NCI-H510A treated with DMSO at 0.1 percent for 48 hours (cell line): ENCODE measurements around the gene HMX1.

Experiments
- DNase-seq: peaks from one replicate; lab custom pipeline; 2025; lab: John Stamatoyannopoulos, UW

Gene HMX1

GRCh38 chr4:8871417-8872401, at the start of gene HMX1:
TSS of gene HMX1 (minus strand) at chr4:8871839. CDS start at chr4:8871614, 225 bp downstream.
- no peak for DNase-seq

- no peak for DNase-seq
Observed at GRCh38 chr4:8920969-8921368, 49.3 kb upstream of the HMX1 start.

DNA sequence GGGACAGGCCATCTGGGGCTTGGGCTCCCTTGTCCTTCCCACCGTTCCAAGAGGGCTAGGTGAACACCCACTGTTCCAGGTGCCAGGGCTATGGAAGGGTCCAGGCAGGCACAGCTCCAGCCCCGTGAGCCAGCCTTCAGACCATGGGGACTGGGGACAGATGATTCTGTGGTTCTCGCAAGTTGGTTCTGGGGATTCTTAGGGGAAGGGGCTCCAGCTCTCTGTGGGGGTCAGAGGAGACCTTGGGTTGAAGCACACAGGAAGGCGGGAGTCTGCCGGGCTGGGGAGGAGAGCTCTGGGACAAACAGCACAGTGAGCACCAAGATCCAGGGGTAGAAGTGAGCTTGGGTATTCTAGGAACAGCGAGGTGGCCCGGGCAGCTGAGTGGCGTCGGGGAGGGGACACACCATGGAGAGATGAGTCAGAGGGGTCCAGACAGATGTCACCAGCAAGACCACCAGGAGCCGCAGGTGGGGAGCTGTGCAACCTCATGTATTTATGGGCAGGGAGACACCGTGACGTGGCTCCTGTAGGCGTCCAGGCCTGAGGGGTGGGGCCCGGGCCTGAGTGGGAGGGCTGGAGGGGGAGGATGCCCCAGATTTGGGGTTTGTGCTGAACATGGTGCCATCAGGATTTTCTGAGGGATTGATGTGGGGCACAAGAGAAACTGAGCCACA, 48.8 kb upstream of the HMX1 start:
- DNase-seq: no peak

GRCh38 chr4:8919651-8920288, 48.1 kb upstream of the HMX1 start:
- no peak for DNase-seq

DNA sequence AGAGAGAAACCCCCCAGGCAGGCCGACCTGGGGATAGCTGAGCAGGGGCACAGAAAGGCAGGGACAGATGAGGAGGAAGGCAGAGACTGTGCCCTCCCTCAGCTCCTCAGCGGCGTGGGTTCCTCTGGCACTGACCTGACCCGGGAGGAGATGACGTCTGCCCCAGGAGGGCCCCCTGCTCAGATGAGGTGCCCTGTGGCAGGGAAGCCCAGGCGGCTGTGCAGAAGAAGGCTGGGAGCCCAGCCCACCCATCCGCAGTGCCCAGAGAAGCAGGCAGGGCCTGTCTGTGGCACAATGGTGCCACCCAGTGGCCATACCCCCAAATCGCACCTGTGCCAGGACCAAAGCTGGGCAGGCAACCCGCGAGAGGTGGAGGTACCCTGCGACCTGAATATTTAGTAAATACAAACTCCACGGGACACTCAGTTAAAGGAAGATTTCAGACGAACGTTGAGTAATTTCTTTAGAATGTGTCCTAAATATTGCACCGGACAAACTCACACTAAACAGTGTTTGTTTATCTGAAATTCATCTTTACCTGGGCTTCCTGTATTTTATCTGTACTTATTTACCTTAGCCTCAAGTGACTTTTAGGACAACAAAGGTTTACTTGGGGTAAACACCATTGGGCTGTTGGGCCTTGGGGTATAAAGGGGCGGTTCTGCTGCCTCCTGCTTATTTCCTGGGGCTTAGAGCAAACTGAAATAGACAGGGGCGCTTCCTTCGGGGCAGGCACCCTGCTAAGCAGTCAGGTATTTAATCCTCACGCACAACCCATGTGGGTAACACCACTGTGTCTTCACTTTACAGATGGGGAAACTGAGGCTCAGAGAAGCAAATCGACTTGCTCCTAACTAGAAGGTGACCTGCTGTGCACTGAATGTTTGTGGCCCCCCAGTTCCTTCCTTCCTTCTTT, 46.5 kb upstream of the HMX1 start:
- peak; percentile 3 for DNase-seq

DNA sequence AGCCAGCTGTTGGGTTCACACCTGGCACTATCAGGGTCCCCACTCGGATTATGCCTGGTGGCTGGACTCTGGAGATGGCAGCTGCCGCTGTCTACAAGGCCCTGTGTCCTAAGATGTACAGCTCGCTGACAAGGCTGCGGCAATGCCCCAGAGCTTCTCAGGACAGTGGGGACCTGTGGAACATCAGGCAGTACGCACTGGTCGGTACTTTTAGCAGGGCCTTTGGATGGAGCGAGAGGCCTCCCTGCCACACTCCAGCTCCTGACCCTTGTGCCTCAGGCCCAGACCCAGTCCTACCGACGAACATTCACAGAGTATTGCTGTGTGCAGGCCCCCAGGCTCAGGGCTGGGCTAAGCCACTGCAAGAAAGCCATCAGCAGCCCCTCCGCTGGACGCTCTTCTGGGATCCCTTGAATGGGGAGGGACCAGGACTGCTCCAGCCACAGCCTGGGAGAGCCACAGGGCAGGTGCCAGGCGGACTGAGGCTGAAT, 45.7 kb upstream of the HMX1 start:
- no peak for DNase-seq

- DNase-seq: no peak
Observed at GRCh38 chr4:8916906-8917305, 45.3 kb upstream of the HMX1 start.

DNA sequence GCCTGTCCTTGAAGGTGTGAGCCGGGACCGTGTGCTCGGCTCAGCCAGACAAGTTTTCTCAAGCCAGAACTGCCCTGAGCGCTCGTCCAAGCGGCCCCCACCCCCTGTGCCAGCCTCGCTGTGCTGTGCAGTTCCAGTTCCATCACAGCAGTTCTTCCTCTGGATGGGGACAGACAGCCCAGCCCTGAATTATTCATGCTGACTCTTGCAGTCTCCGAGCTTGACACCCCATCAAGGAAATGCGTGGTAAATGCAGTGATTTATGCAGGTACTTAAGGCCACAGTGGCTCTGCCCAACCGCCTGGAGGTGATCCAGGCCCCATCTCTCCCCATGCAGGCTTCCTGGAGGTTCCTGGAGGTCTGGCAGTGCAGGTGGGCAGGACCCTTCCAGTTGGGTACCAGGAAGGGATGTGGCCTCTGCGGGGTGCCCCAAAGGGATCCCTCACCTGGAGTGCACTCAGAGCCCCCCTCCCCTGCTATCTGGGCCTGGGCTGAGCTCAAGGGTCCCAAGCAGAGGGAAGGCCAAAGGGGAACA, 44.8 kb upstream of the HMX1 start:
- DNase-seq: no peak

- no peak for DNase-seq
Observed at GRCh38 chr4:8915201-8916200, 43.9 kb upstream of the HMX1 start.

GRCh38 chr4:8914461-8915171, 43.0 kb upstream of the HMX1 start:
- no peak for DNase-seq

- DNase-seq: no peak
Observed at GRCh38 chr4:8913858-8914460, 42.3 kb upstream of the HMX1 start.

DNA sequence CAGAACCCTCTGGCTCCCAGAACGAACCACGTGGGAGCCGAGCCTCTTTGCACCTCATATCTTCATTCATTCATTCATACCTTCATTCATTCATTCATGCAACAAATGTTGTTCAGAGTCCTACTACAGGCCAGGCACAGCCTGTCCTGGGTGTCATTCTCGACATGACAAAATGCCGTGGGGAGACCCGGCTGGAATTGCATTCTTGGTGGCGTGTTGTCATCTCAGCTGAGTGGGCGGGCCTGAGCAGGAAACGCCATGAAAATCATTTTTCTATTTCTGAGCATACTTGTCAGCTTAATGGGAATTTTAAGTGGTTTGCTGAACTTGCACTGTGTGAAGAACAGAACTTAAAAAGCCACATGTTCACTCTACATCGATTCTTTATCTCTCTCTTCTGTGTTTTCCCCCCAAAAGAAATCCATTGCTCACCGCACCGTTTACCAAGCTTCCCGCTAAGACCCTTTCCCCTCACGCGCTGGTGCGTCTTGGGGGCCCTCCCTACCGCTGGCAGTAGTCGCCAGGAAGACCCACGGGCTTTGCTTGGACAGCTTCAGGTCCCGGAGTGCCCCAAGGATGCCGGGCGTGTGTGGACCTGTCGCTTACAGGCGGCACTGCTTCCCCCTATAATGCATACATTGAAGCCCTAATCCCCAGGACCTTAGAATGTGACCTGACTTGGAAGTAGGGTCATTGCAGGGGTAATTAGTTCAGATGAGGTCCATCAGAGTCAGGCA, 41.6 kb upstream of the HMX1 start:
- DNase-seq: no peak

- no peak for DNase-seq
Observed at GRCh38 chr4:8912506-8912905, 40.9 kb upstream of the HMX1 start.

DNA sequence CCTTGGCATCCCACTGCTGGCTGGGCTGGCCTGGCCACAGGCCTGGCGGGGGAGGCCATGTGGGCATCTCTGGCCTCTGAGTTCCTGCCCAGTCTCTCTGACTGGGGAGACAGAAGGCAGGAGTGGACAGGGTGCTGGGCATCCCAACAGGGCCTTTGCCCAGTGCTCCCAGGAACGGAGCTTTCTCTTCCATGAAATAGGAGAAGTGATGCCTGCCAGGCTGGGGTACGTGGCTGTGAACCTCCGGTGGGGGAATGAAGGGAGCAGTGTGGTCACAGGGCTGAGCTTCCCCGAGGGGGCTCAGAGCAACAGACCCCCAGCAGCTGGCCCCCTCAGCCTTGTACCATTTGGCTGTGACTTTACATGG, 40.4 kb upstream of the HMX1 start:
- no peak for DNase-seq

DNA sequence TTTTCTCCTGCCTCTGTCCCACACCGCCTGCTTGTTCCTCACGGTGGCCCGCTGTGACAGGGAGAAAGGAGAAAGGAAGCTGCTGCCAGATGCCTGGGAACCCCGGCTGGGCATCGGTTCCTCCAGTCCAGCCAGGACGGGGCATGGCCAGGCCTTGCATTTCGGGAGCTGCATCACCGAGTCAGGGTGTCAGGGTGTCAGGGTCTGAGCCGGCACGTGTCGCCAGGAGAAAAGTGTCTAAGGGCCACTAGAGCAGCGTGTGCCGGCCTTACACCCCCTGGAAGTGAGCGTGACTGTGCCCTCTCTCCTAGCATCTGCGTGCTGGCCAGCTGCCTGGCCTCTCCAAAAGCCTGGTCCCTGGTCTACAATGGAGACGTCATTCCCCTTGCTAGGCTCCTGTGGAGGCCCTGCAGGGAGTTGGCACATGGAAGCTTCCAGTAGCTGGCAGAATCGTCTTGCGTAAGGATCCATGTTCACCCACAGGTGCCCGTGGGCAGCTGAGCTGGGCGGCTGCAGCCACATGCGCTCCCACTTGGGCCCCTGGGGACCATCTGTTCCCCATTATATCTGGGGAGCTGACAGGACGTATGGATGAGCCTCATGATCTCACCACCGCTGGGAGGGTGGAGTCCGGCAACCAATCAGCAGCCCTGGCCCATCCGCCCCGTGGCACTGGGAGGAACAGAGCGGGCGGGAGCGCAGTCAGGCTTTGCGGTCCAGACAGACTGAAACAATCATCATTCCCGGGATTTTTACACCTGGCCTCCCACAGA, 39.9 kb upstream of the HMX1 start:
- DNase-seq: no peak

- no peak for DNase-seq
Observed at GRCh38 chr4:8910822-8911315, 39.2 kb upstream of the HMX1 start.
